GM12878 (cell line): ENCODE data around the gene SLC2A9. TPM values are rescaled to one million over a fixed set of nuclear protein-coding genes. Genes with fewer than 3 reads are reported as not detected.

ENCODE experiments used
- ASH2L ChIP-seq: fragments of 300-600, 200-600 bp; sonication (generic); IDR thresholded peaks from 2 replicates; pipeline ENCODE4 v1.6.1; 2017; ENCODE audit warnings: low read depth, mild to moderate bottlenecking, borderline replicate concordance
- ATF7 ChIP-seq: fragments of 450-650 bp; IDR thresholded peaks from 2 replicates; pipeline ENCODE4 v1.6.1; 2016; ENCODE audit warnings: low read depth, mild to moderate bottlenecking
- BCLAF1 ChIP-seq: fragments of 450-650 bp; IDR thresholded peaks from 2 replicates; pipeline ENCODE4 v1.6.1; 2017; ENCODE audit warnings: antibody characterized with exemption, mild to moderate bottlenecking, moderate library complexity
- CBX3 ChIP-seq: fragments of 200-600 bp; sonication (generic); IDR thresholded peaks from 2 replicates; pipeline ENCODE4 v1.6.1; 2016; ENCODE audit warnings: low read depth, borderline replicate concordance
- CREB1 ChIP-seq: IDR thresholded peaks from 2 replicates; pipeline ENCODE4 v1.6.1; 2012; ENCODE audit warnings: low read depth, mild to moderate bottlenecking, inconsistent platforms
- E2F4 ChIP-seq: IDR thresholded peaks from 2 replicates; pipeline ENCODE4 v1.6.1; 2012; ENCODE audit warnings: low read depth, low read length, improper control_type of control experiment
- E4F1 ChIP-seq: fragments of 450-650 bp; IDR thresholded peaks from 2 replicates; pipeline ENCODE4 v1.6.1; 2018; ENCODE audit warnings: borderline replicate concordance, mild to moderate bottlenecking; ENCODE audit not compliant: partially characterized antibody
- EGR1 ChIP-seq, 2 experiments: IDR thresholded peaks; 1 replicate in 1 of 2; 2 replicates in 1 of 2; pipeline ENCODE4 v1.6.1; 2011 to 2012; ENCODE audit warnings: low read depth in 2 of 2, low read length in 2 of 2, borderline replicate concordance in 1 of 2, mild to moderate bottlenecking in 1 of 2, moderate library complexity in 1 of 2
- ESRRA ChIP-seq: IDR thresholded peaks from 2 replicates; pipeline ENCODE4 v1.6.1; 2012; ENCODE audit warnings: mild to moderate bottlenecking, low read length, improper control_type of control experiment
- IKZF1 ChIP-seq: fragments of 450-650 bp; conservative IDR thresholded peaks from 2 replicates; pipeline ENCODE4 v1.6.1; 2017; ENCODE audit warnings: antibody characterized with exemption, mild to moderate bottlenecking
- MAX ChIP-seq: IDR thresholded peaks from 2 replicates; pipeline ENCODE4 v1.6.1; 2012; ENCODE audit warnings: low read depth, low read length, improper control_type of control experiment
- MTA3 ChIP-seq: IDR thresholded peaks from 2 replicates; pipeline ENCODE4 v1.6.1; 2012; ENCODE audit warnings: low read length, inconsistent platforms, borderline replicate concordance
- NR2C1 ChIP-seq: fragments of 450-650 bp; IDR thresholded peaks from 2 replicates; pipeline ENCODE4 v1.6.1; 2017; ENCODE audit warnings: antibody characterized with exemption, mild to moderate bottlenecking, moderate library complexity
- NR2F1 ChIP-seq: fragments of 450-650 bp; conservative IDR thresholded peaks from 2 replicates; pipeline ENCODE4 v1.6.1; 2017; ENCODE audit warnings: mild to moderate bottlenecking
- NRF1 ChIP-seq: conservative IDR thresholded peaks from 2 replicates; pipeline ENCODE4 v1.6.1; 2011; ENCODE audit warnings: mild to moderate bottlenecking, low read depth, low read length, improper control_type of control experiment
- SIX5 ChIP-seq: IDR thresholded peaks from 2 replicates; pipeline ENCODE4 v1.6.1; 2011; ENCODE audit warnings: mild to moderate bottlenecking, low read depth, low read length, moderate library complexity; ENCODE audit not compliant: severe bottlenecking
- SMC3 ChIP-seq: IDR thresholded peaks from 2 replicates; pipeline ENCODE4 v1.6.1; 2011; ENCODE audit warnings: low read length, improper control_type of control experiment, borderline replicate concordance
- SREBF1 ChIP-seq: IDR thresholded peaks from 2 replicates; pipeline ENCODE4 v1.6.1; 2012; ENCODE audit warnings: mild to moderate bottlenecking, low read length
- SREBF2 ChIP-seq: IDR thresholded peaks from 2 replicates; pipeline ENCODE4 v1.6.1; 2012; ENCODE audit warnings: mild to moderate bottlenecking, low read length
- SUZ12 ChIP-seq: fragments of 200-600 bp; sonication (generic); IDR thresholded peaks from one replicate; pipeline ENCODE4 v1.6.1; 2018; ENCODE audit warnings: antibody characterized with exemption, mild to moderate bottlenecking; ENCODE audit not compliant: unreplicated experiment
- TARDBP ChIP-seq: IDR thresholded peaks from 2 replicates; pipeline ENCODE4 v1.6.1; 2016; ENCODE audit warnings: borderline replicate concordance
- ZBED1 ChIP-seq: IDR thresholded peaks from 2 replicates; pipeline ENCODE4 v1.6.1; 2016; ENCODE audit warnings: borderline replicate concordance
- polyA plus RNA-seq, 11 experiments: library from polyadenylated mRNA; depleted of rRNA in 4 of 11; unstranded in 6 of 11; stranded (reverse) in 5 of 11; fragments of >200 nt; fragmentation: Nextera tagmentation in 4 of 11; fragmentation: Illumina TruSeq in 1 of 11; extraction: Ambion mirVana in 4 of 11; extraction: Trizol in 1 of 11; gene quantifications; 1 replicate in 1 of 11; 2 replicates in 10 of 11; pipeline versions ENCODE4 v1.2.1 to v1.2.3, GENCODE V29; 2011 to 2016; ENCODE audit warnings: inconsistent platforms in 2 of 11, missing spikeins in 2 of 11, low read depth in 1 of 11
- total RNA-seq, 4 experiments: library from RNA; depleted of rRNA in 3 of 4; stranded (reverse); fragments of >200 nt in 3 of 4; fragmentation: Illumina TruSeq in 1 of 4; extraction: Trizol in 1 of 4; gene quantifications; 2 replicates each; pipeline versions ENCODE4 v1.2.1 to v1.2.3, GENCODE V29; 2013 to 2021

SLC2A9 gene
- total and polyA plus RNA-seq, 10 of the 15 experiments (the other 5 are each of a cell fraction or from before 2014, with no cell fraction given) = 0.28 to 2.8 (median 1.2) TPM

DNA sequence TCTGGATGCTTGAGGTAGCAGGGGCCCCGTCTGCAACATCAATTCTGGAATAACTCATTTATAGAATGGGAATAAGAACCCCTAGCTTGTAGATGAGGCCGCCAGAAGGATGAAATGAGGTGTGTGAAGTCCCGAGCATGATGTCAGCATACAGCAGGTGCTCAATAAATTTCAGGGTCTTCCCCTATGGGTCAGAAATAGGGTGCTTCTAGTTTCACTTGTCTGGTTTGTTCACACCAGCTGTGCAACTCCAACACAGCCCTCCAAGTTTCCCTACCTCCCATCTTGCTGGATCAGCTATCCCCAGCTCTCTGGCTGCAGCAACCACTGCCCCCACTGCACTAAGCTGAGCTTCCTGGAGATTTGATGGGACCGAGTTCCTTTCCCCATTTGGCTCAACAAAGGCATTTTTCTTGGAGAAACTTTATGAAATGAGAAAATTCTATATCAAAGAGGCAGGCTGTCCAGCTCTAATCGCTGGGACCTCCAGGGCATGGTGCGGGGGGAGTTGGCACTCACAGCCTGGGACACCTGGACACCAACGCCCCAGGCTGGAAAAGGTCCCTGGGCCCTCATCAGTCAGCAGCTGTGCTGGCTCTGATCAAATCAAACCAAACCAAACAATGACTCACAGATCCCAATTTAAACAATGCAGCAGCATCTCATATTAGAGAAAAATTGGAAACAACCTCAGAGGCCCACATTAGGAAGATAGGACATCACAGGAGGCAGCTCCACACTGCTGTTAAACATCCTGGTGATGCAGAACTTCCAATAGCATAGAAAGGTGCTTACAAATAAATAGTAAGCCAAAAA is 13.3 kb downstream of the SLC2A9 start (continued):
- peak; percentile 54; the same call in 1 of the 2 replicates for TF ChIP-seq CREB1
- TF ChIP-seq NR2C1 = no peak
- no peak for TF ChIP-seq NRF1
- no peak for TF ChIP-seq ASH2L
- TF ChIP-seq IKZF1 = peak; percentile 34; the same call in 1 of the 2 replicates
- no peak for TF ChIP-seq CBX3
- no peak for TF ChIP-seq SIX5
- TF ChIP-seq EGR1 (IDR thresholded peaks at IDR 0.05; ENCODE audit: borderline replicate concordance in 1 of 2, low read depth in 2 of 2, low read length in 2 of 2) = no peak
- no peak for TF ChIP-seq TARDBP
- no peak for TF ChIP-seq ESRRA
- no peak for TF ChIP-seq SREBF1
- TF ChIP-seq NR2F1 = no peak
- TF ChIP-seq SMC3 = peak; percentile 10; the same call in 1 of the 2 replicates
- TF ChIP-seq BCLAF1 = no peak
- no peak for TF ChIP-seq MAX
- peak; percentile 75 for TF ChIP-seq ATF7
- TF ChIP-seq E4F1 = no peak
- peak; percentile 45; the same call in 1 of the 2 replicates for TF ChIP-seq ZBED1
- no peak for TF ChIP-seq E2F4
- TF ChIP-seq SUZ12 = no peak
- no peak for TF ChIP-seq SREBF2
- no peak for TF ChIP-seq MTA3
